Measurements from ENCODE around the gene IDS.
"Not testable (repeated sequence)": the region's sequence is repeated elsewhere in the genome, so short reads cannot be mapped to it uniquely, and the experiment has no call there.

GRCh38 chrX:149547782-149548181, 42.7 kb upstream of the IDS start:
- not testable (repeated sequence) for TF ChIP-seq POLR2A (IDR thresholded peaks at IDR 0.05; ENCODE audit: low read depth, low read length); PAX5 (IDR thresholded peaks at IDR 0.05; ENCODE audit: insufficient read depth, low read length, severe bottlenecking); POLR2AphosphoS5 (IDR thresholded peaks at IDR 0.05; ENCODE audit: low read depth, low read length); SPI1 (IDR thresholded peaks at IDR 0.05; ENCODE audit: low read depth, low read length); TAF1 (IDR thresholded peaks at IDR 0.05; ENCODE audit: low read depth, low read length); POU2F2 (IDR thresholded peaks at IDR 0.05; ENCODE audit: low read depth, low read length)

Data from GM12891 (cell line).